Trophoblast cell (in vitro differentiated cells and primary cell): Measurements from ENCODE around the gene TMEM220.
A peak's percentile ranks its signal among the peaks of the same experiment; 100 is the strongest.

Source experiments
- DNase-seq, 2 donors: peaks; one replicate each; pipeline ENCODE4 v3.0.0-alpha.2; 2016
- H2AFZ ChIP-seq: 2 replicates; pipeline ENCODE4 v1.6.1; 2013; ENCODE audit warnings: low read length, moderate library complexity, mild to moderate bottlenecking; ENCODE audit not compliant: insufficient read depth, poor library complexity
- H2AK5ac ChIP-seq: 2 replicates; pipeline ENCODE4 v1.6.1; 2013; ENCODE audit warnings: mild to moderate bottlenecking, low read length
- H2BK120ac ChIP-seq: 2 replicates; pipeline ENCODE4 v1.6.1; 2013; ENCODE audit warnings: low read length, mild to moderate bottlenecking, moderate library complexity; ENCODE audit not compliant: insufficient read depth, poor library complexity
- H2BK12ac ChIP-seq: 2 replicates; pipeline ENCODE4 v1.6.1; 2013; ENCODE audit warnings: mild to moderate bottlenecking, low read length, moderate library complexity
- H2BK5ac ChIP-seq: 2 replicates; pipeline ENCODE4 v1.6.1; 2013; ENCODE audit warnings: low read length, low read depth, moderate library complexity, mild to moderate bottlenecking; ENCODE audit not compliant: poor library complexity
- H3K14ac ChIP-seq: 2 replicates; pipeline ENCODE4 v1.6.1; 2013; ENCODE audit warnings: mild to moderate bottlenecking, low read length
- H3K18ac ChIP-seq: 2 replicates; pipeline ENCODE4 v1.6.1; 2013; ENCODE audit warnings: mild to moderate bottlenecking, low read length
- H3K23ac ChIP-seq: 2 replicates; pipeline ENCODE4 v1.6.1; 2013; ENCODE audit warnings: low read length
- H3K27ac ChIP-seq: 2 replicates; pipeline ENCODE4 v1.5.1; 2013; ENCODE audit warnings: low read depth, mild to moderate bottlenecking, inconsistent platforms, low read length, moderate library complexity
- H3K27me3 ChIP-seq: 2 replicates; pipeline ENCODE4 v1.6.1; 2013; ENCODE audit warnings: inconsistent platforms, mild to moderate bottlenecking, low read length, moderate library complexity; ENCODE audit not compliant: insufficient read depth
- H3K36me3 ChIP-seq, 2 experiments: 1 replicate in 1 of 2; 2 replicates in 1 of 2; pipeline ENCODE4 v1.6.1; 2013; ENCODE audit warnings: low read length in 2 of 2, mild to moderate bottlenecking in 2 of 2, moderate library complexity in 1 of 2; ENCODE audit not compliant: insufficient read depth in 2 of 2, control insufficient read depth in 1 of 2
- H3K4ac ChIP-seq: 2 replicates; pipeline ENCODE4 v1.6.1; 2013; ENCODE audit warnings: low read depth, mild to moderate bottlenecking, low read length, moderate library complexity
- H3K4me1 ChIP-seq, 2 experiments: 1 replicate in 1 of 2; 2 replicates in 1 of 2; pipeline ENCODE4 v1.6.1; 2013; ENCODE audit warnings: low read length in 2 of 2, mild to moderate bottlenecking in 2 of 2, moderate library complexity in 1 of 2; ENCODE audit not compliant: insufficient read depth in 2 of 2, control insufficient read depth in 1 of 2
- H3K4me2 ChIP-seq: 2 replicates; pipeline ENCODE4 v1.6.1; 2013; ENCODE audit warnings: inconsistent platforms, mild to moderate bottlenecking, low read length, moderate library complexity
- H3K4me3 ChIP-seq: 2 replicates; pipeline ENCODE4 v1.5.1; 2013; ENCODE audit warnings: mild to moderate bottlenecking, low read depth, low read length, inconsistent platforms
- H3K79me1 ChIP-seq: one replicate; pipeline ENCODE4 v1.6.1; 2013; ENCODE audit warnings: low read length
- H3K79me2 ChIP-seq: 2 replicates; pipeline ENCODE4 v1.6.1; 2013; ENCODE audit warnings: low read length, mild to moderate bottlenecking; ENCODE audit not compliant: control insufficient read depth, insufficient read depth, poor library complexity
- H3K9ac ChIP-seq: 2 replicates; pipeline ENCODE4 v1.6.1; 2013; ENCODE audit warnings: mild to moderate bottlenecking, low read length
- H3K9me3 ChIP-seq: 2 replicates; pipeline ENCODE4 v1.6.1; 2013; ENCODE audit warnings: low read depth, mild to moderate bottlenecking, control low read depth, inconsistent platforms, low read length; ENCODE audit not compliant: insufficient read depth
- H4K12ac ChIP-seq: 2 replicates; pipeline ENCODE4 v1.6.1; 2013; ENCODE audit warnings: low read depth, mild to moderate bottlenecking, low read length, moderate library complexity
- H4K8ac ChIP-seq: 2 replicates; pipeline ENCODE4 v1.6.1; 2013; ENCODE audit warnings: low read depth, mild to moderate bottlenecking, low read length, moderate library complexity
- H4K91ac ChIP-seq: one replicate; pipeline ENCODE4 v1.6.1; 2013; ENCODE audit warnings: low read depth, mild to moderate bottlenecking, low read length, moderate library complexity
- WGBS: extraction: QIAGEN DNeasy Blood & Tissue Kit; methylation state at CpG from one replicate; pipeline ENCODE4 v1.1.7; 2013; ENCODE audit warnings: missing lambda C conversion rate; ENCODE audit not compliant: insufficient read length, insufficient coverage; ENCODE audit errors: extremely low coverage; 5-methylcytosine and 5-hydroxymethylcytosine counted together

TMEM220 gene

DNA sequence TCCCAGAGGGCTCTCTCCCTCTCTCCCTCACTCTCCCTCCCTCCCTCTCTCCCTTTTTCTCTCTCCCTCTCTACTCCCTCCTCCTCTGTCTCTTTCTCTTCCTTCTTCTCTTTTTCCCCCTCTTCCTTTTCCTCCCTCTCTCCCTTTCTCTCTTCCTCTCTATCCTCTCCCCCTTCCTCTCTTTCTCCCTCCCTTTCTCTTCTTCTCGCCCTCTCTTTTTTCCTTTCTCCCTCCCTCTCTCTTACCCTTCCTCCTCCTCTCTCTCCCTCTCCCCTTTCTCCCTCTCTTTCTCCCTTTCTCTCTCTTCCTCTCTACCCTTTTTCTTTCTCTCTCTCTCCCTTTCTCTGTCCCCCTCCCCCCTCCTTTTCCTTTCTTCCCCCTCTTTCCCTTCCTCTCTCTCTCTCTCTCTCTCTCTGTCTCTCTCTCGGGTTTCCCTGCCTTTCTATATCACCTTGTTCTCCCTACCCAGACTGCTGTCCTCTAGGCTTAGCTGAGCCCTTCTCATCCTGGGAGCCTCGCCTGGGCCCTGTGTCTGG is 25.8 kb upstream of the TMEM220 start:
- peak overlapping the region; percentile 36 for H3K4me2 ChIP-seq

DNA sequence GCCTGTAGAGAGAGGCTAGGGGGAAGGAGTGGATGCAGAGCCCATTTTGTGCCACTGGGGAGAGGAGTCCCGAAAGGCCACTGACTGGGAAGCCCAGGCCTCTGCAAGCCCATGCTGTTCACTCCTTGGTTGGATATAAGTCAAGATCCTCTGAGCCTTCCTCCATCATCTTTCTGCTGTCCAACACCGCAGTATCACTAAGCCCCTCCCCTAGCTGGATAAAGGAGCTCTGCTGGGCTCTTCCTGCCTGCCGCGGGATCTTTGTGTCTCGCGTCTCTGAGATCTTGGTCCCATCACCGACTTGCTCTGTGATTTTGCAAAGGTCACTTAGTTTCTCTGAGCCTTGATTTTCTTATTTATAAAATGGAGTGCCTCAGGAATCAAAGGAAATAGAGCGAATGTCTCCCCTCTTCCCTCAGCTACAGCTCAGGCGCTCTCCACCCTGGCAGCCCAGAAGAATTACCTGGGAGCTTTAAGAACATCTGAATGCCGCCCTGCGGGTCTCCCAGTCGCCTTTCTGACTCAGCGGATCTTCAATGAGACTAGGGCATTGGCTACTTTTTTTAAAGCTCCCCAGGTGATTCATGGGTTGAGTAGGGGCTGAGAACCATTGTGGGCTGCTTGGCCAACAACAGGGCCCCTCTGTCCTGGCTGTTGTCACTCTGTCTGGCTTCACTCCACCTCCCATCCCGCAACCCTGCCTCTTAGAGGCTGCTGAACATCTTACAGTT is 25.2 kb upstream of the TMEM220 start:
- no peaks in the 10 kb centered on the region for H3K36me3 ChIP-seq
- H3K14ac ChIP-seq: no peak overlapping the region
- H3K27me3 ChIP-seq: no peaks in the 10 kb centered on the region
- peak; percentile 35 to 45 for DNase-seq
- H4K91ac ChIP-seq: no peak overlapping the region
- no peaks in the 10 kb centered on the region for H3K9me3 ChIP-seq
- no peak overlapping the region for H3K27ac ChIP-seq
- H3K4ac ChIP-seq: no peak overlapping the region
- no peak overlapping the region for H2BK12ac ChIP-seq
- no peak overlapping the region for H3K9ac ChIP-seq
- H4K12ac ChIP-seq: no peak overlapping the region
- H2AFZ ChIP-seq: no peak overlapping the region
- no peak overlapping the region for H2BK120ac ChIP-seq
- no peak overlapping the region for H4K8ac ChIP-seq
- WGBS: no CpG with 5 or more reads among the region's 14 CpGs
- peaks cover 0 to 2% of the 10 kb centered on the region in 2 experiments for H3K4me1 ChIP-seq
- H2BK5ac ChIP-seq: no peak overlapping the region
- peak overlapping the region; percentile 36 for H3K4me2 ChIP-seq
- H3K79me2 ChIP-seq: no peaks in the 10 kb centered on the region
- no peak overlapping the region for H3K18ac ChIP-seq
- no peak overlapping the region for H3K4me3 ChIP-seq
- no peaks in the 10 kb centered on the region for H3K79me1 ChIP-seq
- H2AK5ac ChIP-seq: no peak overlapping the region
- H3K23ac ChIP-seq: no peak overlapping the region

More for the DNA sequence above, 25.8 kb upstream of the TMEM220 start:
- Histone ChIP-seq H3K14ac (no peak overlapping the region), H3K4me3 (no peak overlapping the region), H3K27ac (no peak overlapping the region), H4K8ac (no peak overlapping the region), H3K27me3 (no peaks in the 10 kb centered on the region), H3K36me3 (no peaks in the 10 kb centered on the region), H3K79me2 (no peaks in the 10 kb centered on the region), H2AFZ (no peak overlapping the region), H4K12ac (no peak overlapping the region), H3K23ac (no peak overlapping the region), H3K18ac (no peak overlapping the region), H3K4me1 (peaks cover 0 to 2% of the 10 kb centered on the region in 2 experiments), H4K91ac (no peak overlapping the region), H3K79me1 (no peaks in the 10 kb centered on the region), H2BK120ac (no peak overlapping the region), H3K9ac (no peak overlapping the region), H3K4ac (no peak overlapping the region), H2AK5ac (no peak overlapping the region), H3K9me3 (no peaks in the 10 kb centered on the region), H2BK12ac (no peak overlapping the region), H2BK5ac (no peak overlapping the region)
- no CpG with 5 or more reads among the region's 3 CpGs for WGBS
- no peak for DNase-seq

DNA sequence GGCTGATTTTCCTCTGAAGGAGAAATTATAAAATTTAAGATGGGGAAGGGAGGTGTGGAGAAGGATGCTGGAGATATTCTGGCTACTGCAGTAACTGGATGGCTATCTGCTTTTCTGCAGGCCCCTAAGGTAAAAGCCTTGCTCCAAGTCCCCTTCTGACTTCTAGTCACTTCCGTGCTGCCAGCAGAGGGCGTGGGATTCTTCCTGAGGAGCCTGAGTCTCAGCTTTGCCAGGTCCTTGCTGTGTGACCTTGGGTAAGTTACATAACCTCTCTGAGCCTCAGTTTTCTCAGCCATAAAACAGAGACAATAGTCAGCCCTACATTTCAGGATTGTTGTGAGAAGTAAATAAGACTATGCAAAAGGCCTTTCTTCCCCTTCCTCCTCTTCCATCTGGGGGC is 24.3 kb upstream of the TMEM220 start:
- H3K79me1 ChIP-seq: no peaks in the 10 kb centered on the region
- H3K23ac ChIP-seq: no peak overlapping the region
- no peak overlapping the region for H4K91ac ChIP-seq
- no peak overlapping the region for H2AFZ ChIP-seq
- peaks cover 0 to 2% of the 10 kb centered on the region in 2 experiments for H3K4me1 ChIP-seq
- H2AK5ac ChIP-seq: no peak overlapping the region
- no peak overlapping the region for H3K18ac ChIP-seq
- no CpG with 5 or more reads among the region's 2 CpGs for WGBS
- H3K79me2 ChIP-seq: no peaks in the 10 kb centered on the region
- no peak overlapping the region for H3K4ac ChIP-seq
- no peak overlapping the region for H3K4me3 ChIP-seq
- peak; percentile 36 to 72 for DNase-seq
- no peak overlapping the region for H4K12ac ChIP-seq
- H2BK12ac ChIP-seq: no peak overlapping the region
- no peak overlapping the region for H2BK120ac ChIP-seq
- no peak overlapping the region for H3K14ac ChIP-seq
- no peak overlapping the region for H3K9ac ChIP-seq
- no peaks in the 10 kb centered on the region for H3K27me3 ChIP-seq
- no peaks in the 10 kb centered on the region for H3K36me3 ChIP-seq
- H3K27ac ChIP-seq: no peak overlapping the region
- no peak overlapping the region for H4K8ac ChIP-seq
- H3K4me2 ChIP-seq: no peak overlapping the region
- H2BK5ac ChIP-seq: no peak overlapping the region
- H3K9me3 ChIP-seq: no peaks in the 10 kb centered on the region

DNA sequence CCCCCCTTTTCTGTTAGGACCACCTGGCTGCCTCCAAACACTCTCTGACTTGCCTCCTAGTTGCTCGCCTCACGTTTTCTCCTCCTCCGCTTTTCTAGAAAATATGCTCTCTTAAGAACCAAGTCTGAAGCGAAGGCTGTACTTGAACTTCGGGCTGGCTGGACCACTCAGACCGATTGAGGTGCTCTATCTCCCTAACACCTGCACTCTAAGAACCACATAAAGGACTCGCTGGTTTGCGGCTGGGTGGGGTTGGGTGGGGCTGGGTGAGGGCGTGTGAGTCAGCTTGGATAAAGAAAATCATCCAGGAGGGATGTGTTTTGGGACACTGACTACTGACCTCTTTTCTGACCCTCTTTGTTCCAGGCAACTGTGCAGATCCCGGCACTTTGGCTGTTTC is 22.9 kb upstream of the TMEM220 start:
- Histone ChIP-seq H3K4me3 (no peak overlapping the region), H3K4me2 (no peak overlapping the region), H3K4me1 (peaks cover 0 to 2% of the 10 kb centered on the region in 2 experiments), H2BK120ac (no peak overlapping the region), H4K91ac (no peak overlapping the region), H3K9ac (no peak overlapping the region), H2BK12ac (no peak overlapping the region), H3K79me1 (no peaks in the 10 kb centered on the region), H3K36me3 (no peaks in the 10 kb centered on the region), H3K14ac (no peak overlapping the region), H3K18ac (no peak overlapping the region), H3K9me3 (no peaks in the 10 kb centered on the region), H4K12ac (no peak overlapping the region), H2AFZ (no peak overlapping the region), H3K79me2 (no peaks in the 10 kb centered on the region), H2AK5ac (no peak overlapping the region), H4K8ac (no peak overlapping the region), H2BK5ac (no peak overlapping the region), H3K27ac (no peak overlapping the region), H3K23ac (no peak overlapping the region), H3K4ac (no peak overlapping the region), H3K27me3 (no peaks in the 10 kb centered on the region)
- DNase-seq: no peak
- no CpG with 5 or more reads among the region's 10 CpGs for WGBS
